Lower leg skin (tissue), 3 donors: ENCODE data around the gene GADD45G.

Experiments
- CTCF ChIP-seq, 3 donors: fragments of 450-650 bp; IDR thresholded peaks; one replicate each; pipeline ENCODE4 v1.5.1; 2016; ENCODE audit warnings: antibody characterized with exemption in 3 of 3, mild to moderate bottlenecking in 3 of 3, moderate library complexity in 2 of 3
- POLR2A ChIP-seq, 2 donors: fragments of 450-650 bp; IDR thresholded peaks; one replicate each; pipeline ENCODE4 v1.6.1; 2016 to 2017; ENCODE audit warnings: antibody characterized with exemption in 2 of 2, mild to moderate bottlenecking in 1 of 2, moderate library complexity in 1 of 2

- TF ChIP-seq CTCF (IDR thresholded peaks at IDR 0.05), result no peak
- TF ChIP-seq POLR2A (IDR thresholded peaks at IDR 0.05), result no peak
Measured at GRCh38 chr9:89598926-89599325, 5.9 kb upstream of the GADD45G start.
